PC-3 (cell line): Measurements from ENCODE around the gene LRSAM1.

Experiments
- EZH2 ChIP-seq: fragments of 300-600 bp; sonication (generic); IDR thresholded peaks from one replicate; pipeline ENCODE4 v1.6.1; 2017; ENCODE audit warnings: antibody characterized with exemption, mild to moderate bottlenecking, low read length; ENCODE audit not compliant: unreplicated experiment
- TF ChIP-seq, protein P1 (sequence below): fragments of 300-600 bp; sonication (generic); conservative IDR thresholded peaks from 2 replicates; pipeline ENCODE4 v1.5.1; 2017; ENCODE audit warnings: antibody characterized with exemption, low read depth, mild to moderate bottlenecking, low read length

DNA sequence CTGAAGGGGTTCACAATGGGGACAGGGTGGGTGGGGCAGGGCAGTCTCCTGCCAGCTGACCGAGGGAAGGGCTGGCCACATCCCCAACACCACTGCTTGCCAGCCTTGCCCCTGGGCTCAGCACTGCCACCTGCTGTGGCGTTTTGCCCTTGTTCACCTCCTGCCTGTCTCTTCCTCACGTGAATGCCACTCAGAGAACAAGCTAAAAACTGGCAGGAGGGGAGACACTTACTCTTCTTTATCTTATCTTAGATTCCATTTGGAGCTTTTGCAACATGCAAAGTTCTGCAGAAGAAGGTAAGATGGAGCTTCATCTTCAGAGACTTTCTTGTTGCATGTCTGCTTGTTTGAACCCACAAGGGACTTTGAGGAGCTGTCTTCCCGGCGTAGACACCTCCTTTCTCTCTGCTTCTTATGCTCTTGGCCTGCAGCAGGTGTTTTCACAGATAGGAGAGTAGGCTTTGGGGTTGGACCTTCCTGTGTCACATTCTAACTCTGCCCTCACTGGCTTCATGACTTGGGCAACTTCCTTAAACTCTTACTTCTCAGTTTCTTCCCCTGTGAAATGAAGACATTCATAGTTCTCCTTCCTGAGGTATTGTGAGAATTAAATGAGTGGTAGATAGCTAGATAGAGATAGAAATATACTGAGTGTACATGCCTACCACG, 4.1 kb downstream of the LRSAM1 start:
- TF ChIP-seq, protein P1, sequence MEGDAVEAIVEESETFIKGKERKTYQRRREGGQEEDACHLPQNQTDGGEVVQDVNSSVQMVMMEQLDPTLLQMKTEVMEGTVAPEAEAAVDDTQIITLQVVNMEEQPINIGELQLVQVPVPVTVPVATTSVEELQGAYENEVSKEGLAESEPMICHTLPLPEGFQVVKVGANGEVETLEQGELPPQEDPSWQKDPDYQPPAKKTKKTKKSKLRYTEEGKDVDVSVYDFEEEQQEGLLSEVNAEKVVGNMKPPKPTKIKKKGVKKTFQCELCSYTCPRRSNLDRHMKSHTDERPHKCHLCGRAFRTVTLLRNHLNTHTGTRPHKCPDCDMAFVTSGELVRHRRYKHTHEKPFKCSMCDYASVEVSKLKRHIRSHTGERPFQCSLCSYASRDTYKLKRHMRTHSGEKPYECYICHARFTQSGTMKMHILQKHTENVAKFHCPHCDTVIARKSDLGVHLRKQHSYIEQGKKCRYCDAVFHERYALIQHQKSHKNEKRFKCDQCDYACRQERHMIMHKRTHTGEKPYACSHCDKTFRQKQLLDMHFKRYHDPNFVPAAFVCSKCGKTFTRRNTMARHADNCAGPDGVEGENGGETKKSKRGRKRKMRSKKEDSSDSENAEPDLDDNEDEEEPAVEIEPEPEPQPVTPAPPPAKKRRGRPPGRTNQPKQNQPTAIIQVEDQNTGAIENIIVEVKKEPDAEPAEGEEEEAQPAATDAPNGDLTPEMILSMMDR: peak; percentile 43
- TF ChIP-seq EZH2: no peak
